DND-41 (cell line): ENCODE data around the gene MRFAP1.

ENCODE experiments used
- EZH2 ChIP-seq: IDR thresholded peaks from 3 replicates; pipeline ENCODE4 v1.6.1; 2012; ENCODE audit warnings: borderline replicate concordance, low read depth, mild to moderate bottlenecking, moderate library complexity, low read length, inconsistent platforms; ENCODE audit not compliant: severe bottlenecking
- TF ChIP-seq, protein P1 (sequence below): IDR thresholded peaks from 2 replicates; pipeline ENCODE4 v1.5.1; 2012; ENCODE audit warnings: borderline replicate concordance, low read length, moderate library complexity, mild to moderate bottlenecking; ENCODE audit not compliant: poor library complexity, severe bottlenecking; ENCODE audit errors: extremely low read depth

DNA sequence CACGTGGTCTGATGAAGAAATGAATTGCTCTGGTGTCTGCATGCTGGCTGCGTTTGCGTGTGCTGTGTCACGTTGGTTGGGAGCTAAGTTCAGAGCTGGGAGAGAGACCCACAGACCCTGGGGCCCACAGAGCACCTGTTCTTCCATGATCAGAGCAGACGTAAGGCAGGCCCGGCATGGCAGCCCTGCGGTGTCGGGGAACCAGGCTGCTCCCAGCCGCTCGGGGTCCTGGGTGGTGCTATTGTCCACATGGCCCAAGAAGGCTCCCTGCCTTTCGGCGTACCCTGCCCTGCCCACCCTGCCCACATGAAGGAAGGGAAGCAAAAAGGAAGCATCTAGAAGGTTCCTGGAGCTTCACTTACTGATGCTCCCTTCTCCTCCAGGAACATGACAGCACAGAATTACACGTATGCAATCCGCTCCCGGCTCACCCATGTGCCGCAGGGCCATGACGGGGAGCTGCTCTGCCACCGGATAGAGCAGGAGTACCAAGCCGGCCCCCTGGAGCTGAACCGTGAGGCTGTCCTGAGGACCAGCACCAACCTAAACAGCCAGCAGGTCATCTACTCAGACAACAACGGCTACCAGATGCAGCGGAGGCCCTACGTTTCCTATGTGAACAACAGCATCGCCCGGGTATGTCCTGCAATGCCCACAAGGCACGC lies 30.9 kb upstream of the MRFAP1 start:
- TF ChIP-seq, protein P1, sequence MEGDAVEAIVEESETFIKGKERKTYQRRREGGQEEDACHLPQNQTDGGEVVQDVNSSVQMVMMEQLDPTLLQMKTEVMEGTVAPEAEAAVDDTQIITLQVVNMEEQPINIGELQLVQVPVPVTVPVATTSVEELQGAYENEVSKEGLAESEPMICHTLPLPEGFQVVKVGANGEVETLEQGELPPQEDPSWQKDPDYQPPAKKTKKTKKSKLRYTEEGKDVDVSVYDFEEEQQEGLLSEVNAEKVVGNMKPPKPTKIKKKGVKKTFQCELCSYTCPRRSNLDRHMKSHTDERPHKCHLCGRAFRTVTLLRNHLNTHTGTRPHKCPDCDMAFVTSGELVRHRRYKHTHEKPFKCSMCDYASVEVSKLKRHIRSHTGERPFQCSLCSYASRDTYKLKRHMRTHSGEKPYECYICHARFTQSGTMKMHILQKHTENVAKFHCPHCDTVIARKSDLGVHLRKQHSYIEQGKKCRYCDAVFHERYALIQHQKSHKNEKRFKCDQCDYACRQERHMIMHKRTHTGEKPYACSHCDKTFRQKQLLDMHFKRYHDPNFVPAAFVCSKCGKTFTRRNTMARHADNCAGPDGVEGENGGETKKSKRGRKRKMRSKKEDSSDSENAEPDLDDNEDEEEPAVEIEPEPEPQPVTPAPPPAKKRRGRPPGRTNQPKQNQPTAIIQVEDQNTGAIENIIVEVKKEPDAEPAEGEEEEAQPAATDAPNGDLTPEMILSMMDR: no peak
- TF ChIP-seq EZH2: no peak
